Duodenal mucosa (tissue), 2 donors: ENCODE data around the gene KCNMB2.

Source experiments
- H3K27ac ChIP-seq: one replicate; pipeline ENCODE4 v1.7.0; 2013; ENCODE audit warnings: low read depth, low read length
- H3K27me3 ChIP-seq, 2 donors: one replicate each; pipeline ENCODE4 v1.7.0; 2013; ENCODE audit warnings: low read length in 2 of 2, control low read depth in 1 of 2; ENCODE audit not compliant: insufficient read depth in 2 of 2, control insufficient read depth in 1 of 2
- H3K36me3 ChIP-seq, 2 donors: one replicate each; pipeline ENCODE4 v1.7.0; 2013; ENCODE audit warnings: low read length in 2 of 2, control low read depth in 1 of 2; ENCODE audit not compliant: insufficient read depth in 2 of 2, control insufficient read depth in 1 of 2
- H3K4me1 ChIP-seq, 2 donors: one replicate each; pipeline ENCODE4 v1.7.0; 2013; ENCODE audit warnings: low read length in 2 of 2, control low read depth in 1 of 2; ENCODE audit not compliant: insufficient read depth in 2 of 2, control insufficient read depth in 1 of 2
- H3K4me3 ChIP-seq, 2 donors: one replicate each; pipeline ENCODE4 v1.7.0; 2013; ENCODE audit warnings: low read length in 2 of 2, low read depth in 1 of 2
- H3K9ac ChIP-seq, 2 donors: one replicate each; pipeline ENCODE4 v1.7.0; 2013; ENCODE audit warnings: low read length in 2 of 2, low read depth in 1 of 2
- H3K9me3 ChIP-seq, 2 donors: one replicate each; pipeline ENCODE4 v1.7.0; 2013; ENCODE audit warnings: low read length in 2 of 2, control low read depth in 1 of 2; ENCODE audit not compliant: control insufficient read depth in 1 of 2

KCNMB2 gene

DNA sequence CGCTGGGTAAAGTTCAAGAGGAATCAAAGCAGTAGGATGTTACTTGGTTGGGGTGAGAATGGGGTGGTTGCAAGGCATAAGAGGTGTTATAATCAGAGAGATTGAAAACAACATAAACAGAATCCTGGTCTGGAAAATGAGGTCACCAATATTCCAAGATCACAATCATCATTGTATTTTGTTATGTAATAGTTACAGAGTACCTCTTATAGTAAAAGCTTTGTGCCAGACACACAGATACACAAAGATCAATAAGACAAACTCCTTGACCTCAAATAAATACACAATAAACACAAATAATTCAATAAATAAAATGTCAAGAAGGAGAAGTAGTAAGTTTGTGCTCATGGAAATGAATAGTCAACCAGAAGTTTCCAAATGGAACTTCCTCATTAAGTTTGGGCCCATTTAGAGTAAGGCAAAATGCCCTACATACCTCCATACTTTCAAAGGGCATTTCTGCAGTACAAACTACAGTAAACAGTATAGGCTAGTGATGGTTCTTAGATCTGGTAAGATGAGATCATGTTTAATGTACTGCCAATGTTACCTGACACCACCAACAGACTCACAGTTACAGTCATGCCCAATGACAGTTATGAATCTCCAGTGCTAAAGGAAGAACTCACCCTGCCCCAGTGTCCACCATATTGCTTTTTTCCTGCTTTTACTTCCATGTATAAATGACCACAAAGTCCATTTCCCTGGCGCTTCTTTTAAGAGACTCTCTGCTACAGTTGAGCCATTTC lies 93.4 kb downstream of the KCNMB2 start:
- no peaks in the 10 kb centered on the region for H3K4me1 ChIP-seq
- no peaks in the 10 kb centered on the region for H3K36me3 ChIP-seq
- H3K27ac ChIP-seq: no peak overlapping the region
- H3K9me3 ChIP-seq: peaks cover 0 to 2% of the 10 kb centered on the region in 2 donors
- no peaks in the 10 kb centered on the region for H3K27me3 ChIP-seq
- H3K4me3 ChIP-seq: no peak overlapping the region
- H3K9ac ChIP-seq: no peak overlapping the region

DNA sequence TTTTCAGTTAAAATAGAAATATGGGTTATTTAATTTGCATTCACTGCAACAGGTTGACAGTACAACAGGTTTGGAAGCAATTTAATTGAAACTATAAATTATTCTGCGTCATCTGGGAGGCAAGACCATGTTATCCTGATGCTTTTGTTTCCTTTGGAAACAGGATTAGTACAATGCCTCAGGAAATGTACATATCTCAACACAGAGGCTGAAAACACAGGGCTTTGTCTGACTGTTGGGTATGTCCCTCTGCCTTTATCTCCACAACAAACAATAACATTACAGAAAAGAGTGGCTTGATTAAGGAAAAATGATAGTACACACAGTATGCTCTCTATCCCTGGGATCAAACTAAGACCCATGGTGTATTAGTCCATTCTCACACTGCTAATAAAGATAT lies 95.7 kb downstream of the KCNMB2 start:
- no peaks in the 10 kb centered on the region for H3K36me3 ChIP-seq
- H3K9me3 ChIP-seq: peaks cover 0 to 2% of the 10 kb centered on the region in 2 donors
- no peaks in the 10 kb centered on the region for H3K27me3 ChIP-seq
- H3K27ac ChIP-seq: no peak overlapping the region
- H3K9ac ChIP-seq: no peak overlapping the region
- H3K4me3 ChIP-seq: no peak overlapping the region
- no peaks in the 10 kb centered on the region for H3K4me1 ChIP-seq

DNA sequence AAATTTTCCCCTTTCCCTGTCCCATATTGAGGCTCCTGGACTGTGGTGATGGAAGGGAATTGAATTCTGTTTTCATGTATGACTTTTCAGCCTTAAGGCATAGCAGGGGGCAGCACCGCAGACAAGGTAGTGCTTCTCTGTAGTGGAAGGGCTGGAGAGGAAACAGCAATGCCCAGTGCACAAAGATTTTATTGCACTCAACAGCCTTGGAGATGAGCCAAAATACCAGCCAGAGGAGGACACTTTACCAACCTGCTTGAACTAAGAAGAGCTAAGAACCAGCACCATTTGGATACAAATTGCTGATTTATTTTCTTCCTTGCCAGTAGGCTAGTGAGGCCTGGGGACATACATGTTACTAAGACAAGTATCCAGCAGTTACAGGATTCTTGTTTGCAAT lies 98.7 kb downstream of the KCNMB2 start:
- H3K4me3 ChIP-seq: no peak overlapping the region
- H3K4me1 ChIP-seq: no peaks in the 10 kb centered on the region
- no peaks in the 10 kb centered on the region for H3K36me3 ChIP-seq
- no peak overlapping the region for H3K27ac ChIP-seq
- H3K9ac ChIP-seq: no peak overlapping the region
- H3K27me3 ChIP-seq: no peaks in the 10 kb centered on the region
- H3K9me3 ChIP-seq: peaks cover 0 to 2% of the 10 kb centered on the region in 2 donors

DNA sequence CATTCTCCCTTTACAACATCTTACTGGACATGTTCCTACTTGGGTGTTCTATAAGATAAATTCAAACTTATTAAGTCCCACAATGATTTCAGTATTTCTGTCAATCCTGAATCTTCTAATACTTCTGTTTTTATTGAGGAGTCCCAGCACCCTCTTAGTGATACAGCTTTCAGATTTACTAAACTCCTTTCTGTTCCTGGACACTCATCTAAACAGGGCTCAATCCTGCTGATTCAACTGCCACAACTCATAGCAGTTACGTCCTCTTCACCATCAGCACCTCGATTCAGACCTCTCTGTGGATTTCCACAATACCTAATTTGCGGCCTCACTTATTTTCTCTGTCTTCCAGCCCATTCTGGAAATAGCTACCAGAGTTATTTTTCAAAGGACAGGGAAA lies 101.6 kb downstream of the KCNMB2 start:
- no peaks in the 10 kb centered on the region for H3K36me3 ChIP-seq
- H3K4me3 ChIP-seq: no peak overlapping the region
- H3K9me3 ChIP-seq: peaks cover 0 to 2% of the 10 kb centered on the region in 2 donors
- H3K27me3 ChIP-seq: no peaks in the 10 kb centered on the region
- no peak overlapping the region for H3K9ac ChIP-seq
- H3K4me1 ChIP-seq: no peaks in the 10 kb centered on the region
- H3K27ac ChIP-seq: no peak overlapping the region

DNA sequence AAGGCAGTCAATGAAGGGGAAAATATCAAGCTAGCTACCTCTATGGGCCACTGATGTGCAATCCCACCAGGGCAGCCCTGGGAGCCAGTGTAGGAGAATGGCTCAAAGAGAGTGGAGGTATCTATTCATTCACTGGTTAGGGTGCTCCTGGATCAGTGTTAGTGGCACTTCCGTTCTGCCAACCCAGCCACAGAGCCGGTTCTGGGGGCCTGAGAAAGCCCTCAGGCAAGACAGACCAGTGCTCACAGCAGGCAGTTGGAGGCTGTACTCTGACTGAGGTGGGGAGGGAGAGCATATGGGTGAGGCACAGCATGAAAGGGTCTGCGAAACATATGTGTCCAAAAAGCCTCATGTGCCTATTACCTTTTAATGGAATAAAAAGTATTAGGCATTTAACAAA lies 109.3 kb downstream of the KCNMB2 start:
- Histone ChIP-seq H3K36me3 (no peaks in the 10 kb centered on the region), H3K9ac (no peak overlapping the region), H3K27ac (no peak overlapping the region), H3K9me3 (no peaks in the 10 kb centered on the region), H3K27me3 (no peaks in the 10 kb centered on the region), H3K4me3 (no peak overlapping the region), H3K4me1 (no peaks in the 10 kb centered on the region)

DNA sequence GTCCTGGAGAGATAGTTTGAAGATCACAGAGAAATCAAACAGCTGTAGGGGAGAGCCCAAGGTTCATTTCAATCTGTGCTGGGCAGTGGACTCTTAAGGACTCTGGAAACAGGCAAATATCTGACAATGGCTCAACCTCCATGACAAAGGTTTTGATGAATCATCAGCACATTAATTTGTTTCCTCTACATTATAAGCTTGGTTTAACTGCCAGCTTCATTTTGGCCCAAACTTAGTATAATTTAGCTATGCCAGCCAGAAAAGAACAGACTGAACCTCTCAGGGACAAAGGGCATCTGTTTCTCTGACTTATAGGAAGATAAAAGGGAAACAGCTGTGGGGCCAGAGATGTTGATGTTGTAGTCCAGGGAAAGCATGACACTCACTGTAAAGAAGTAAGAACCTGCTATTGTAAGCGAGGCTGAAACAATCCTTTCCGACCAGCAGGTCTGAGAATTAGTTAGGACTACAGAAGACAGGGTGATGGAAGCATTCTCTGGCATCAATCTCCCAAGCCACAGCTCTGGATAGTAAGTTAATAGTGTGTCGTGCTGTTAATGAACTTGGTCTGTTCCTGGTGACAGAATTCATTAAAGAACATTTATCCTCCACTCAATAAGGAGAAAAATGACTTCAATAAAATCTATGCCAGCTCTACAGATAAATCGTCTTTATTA lies 110.1 kb downstream of the KCNMB2 start:
- Histone ChIP-seq H3K4me1 (no peaks in the 10 kb centered on the region), H3K27ac (no peak overlapping the region), H3K9ac (no peak overlapping the region)

DNA sequence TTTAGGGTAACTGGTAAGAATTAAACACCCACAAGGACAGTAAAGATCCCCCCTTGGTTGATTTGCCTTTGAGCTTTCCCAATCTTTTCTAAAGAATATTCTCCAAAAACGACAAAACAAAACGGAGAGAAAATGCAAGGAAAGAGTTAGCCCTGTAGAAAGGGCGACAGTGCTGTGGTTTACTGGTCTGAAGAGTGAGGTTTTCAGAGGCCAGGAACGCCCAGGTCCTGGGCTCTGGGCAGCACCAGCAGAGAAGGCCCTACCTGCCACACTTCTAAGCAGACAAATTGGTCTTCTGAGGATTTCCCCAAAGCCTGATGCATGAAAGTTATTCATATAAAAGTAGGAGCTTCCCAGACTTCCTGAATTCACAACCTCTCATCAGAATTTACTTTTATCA lies 119.3 kb downstream of the KCNMB2 start:
- no peak overlapping the region for H3K27ac ChIP-seq
- no peaks in the 10 kb centered on the region for H3K36me3 ChIP-seq
- no peaks in the 10 kb centered on the region for H3K27me3 ChIP-seq
- no peaks in the 10 kb centered on the region for H3K4me1 ChIP-seq
- no peaks in the 10 kb centered on the region for H3K9me3 ChIP-seq
- no peak overlapping the region for H3K9ac ChIP-seq
- no peak overlapping the region for H3K4me3 ChIP-seq

More for the DNA sequence above, 110.1 kb downstream of the KCNMB2 start:
- H3K9me3 ChIP-seq: no peaks in the 10 kb centered on the region
- no peaks in the 10 kb centered on the region for H3K27me3 ChIP-seq
- no peaks in the 10 kb centered on the region for H3K36me3 ChIP-seq
- H3K4me3 ChIP-seq: no peak overlapping the region

DNA sequence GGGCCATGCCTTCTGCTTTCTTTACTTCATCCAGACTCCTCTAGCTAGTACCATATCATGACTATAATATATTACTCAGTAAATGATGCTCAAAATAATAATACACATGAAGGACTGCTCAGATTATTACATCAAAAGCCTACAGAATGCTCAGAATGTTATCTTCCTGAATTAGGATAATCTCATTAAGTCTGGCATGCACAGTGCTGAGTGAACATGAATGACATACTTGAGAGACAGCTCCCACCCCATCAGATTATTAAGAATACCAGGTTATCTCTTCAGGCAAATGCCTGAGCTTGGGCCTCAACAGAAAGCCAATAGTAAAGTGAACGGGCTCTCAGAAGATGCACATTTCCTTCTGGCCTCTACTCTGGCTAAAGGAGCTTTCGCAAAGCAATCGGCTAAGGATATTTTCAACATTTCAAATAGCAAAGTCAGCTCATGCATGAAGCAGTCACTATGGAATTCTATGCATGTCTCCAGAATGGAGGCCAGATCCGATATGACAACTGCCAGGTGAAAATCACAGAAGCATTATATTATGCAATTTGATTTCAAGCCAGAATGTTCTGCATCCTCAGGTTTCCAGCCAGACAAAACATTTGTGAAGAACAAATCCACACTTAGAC lies 122.6 kb downstream of the KCNMB2 start:
- H3K4me3 ChIP-seq: no peak overlapping the region
- no peak overlapping the region for H3K27ac ChIP-seq
- H3K9ac ChIP-seq: no peak overlapping the region
- H3K27me3 ChIP-seq: no peaks in the 10 kb centered on the region
- H3K36me3 ChIP-seq: no peaks in the 10 kb centered on the region
- no peaks in the 10 kb centered on the region for H3K9me3 ChIP-seq
- no peaks in the 10 kb centered on the region for H3K4me1 ChIP-seq

DNA sequence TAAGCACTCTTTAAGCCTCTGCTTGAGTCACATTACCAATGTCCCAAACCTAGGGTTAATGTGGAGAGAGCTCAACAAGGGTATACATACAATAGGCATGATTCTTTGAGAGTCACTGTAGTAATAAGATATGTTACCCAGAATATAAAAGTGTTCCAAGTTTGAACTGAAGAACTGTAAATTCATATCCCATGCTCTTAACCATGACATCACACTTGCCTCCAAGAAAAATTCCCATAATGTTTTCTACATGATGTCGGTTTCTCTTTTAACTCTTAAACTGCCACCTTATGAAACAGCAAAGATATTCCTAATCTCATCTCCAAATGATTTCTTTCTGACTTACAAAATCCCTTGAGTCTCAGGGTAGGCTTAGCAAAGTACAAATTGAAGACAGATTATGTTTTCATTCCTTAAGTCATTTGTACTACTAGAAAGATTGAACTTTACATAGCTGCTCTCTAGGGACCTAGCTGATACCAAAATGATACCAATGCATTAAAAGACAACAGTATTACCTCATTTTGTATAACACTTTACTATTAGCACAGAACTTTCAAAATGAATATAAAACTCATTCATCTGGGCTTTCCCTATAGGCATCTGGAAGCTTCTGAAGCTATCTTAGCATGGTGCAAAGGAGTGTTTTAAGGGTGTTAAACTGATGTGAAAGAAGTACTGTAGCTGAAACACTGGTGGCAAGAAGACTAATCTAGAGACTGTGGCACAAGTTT lies 127.1 kb downstream of the KCNMB2 start:
- H3K27ac ChIP-seq: no peak overlapping the region

DNA sequence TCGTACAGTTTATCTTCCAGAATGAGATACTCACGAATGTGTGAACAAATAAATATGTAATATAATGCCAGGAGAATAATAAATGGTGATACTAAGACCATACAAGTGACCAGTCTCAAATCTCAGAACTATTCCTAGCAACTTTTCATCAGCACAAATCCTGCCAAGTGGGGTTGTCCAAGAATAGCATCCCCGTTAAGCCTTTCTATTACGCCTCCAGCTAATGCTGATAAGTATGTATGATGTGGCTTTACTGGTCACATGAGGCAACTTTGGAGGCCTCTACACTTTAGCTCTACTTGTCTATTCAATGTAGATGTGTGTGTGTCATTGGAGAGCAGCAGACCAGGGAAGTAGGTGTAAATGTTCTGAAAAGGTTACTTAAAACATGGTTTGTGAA lies 129.5 kb downstream of the KCNMB2 start:
- H3K9me3 ChIP-seq: no peaks in the 10 kb centered on the region
- no peak overlapping the region for H3K27ac ChIP-seq
- H3K27me3 ChIP-seq: no peaks in the 10 kb centered on the region
- no peak overlapping the region for H3K9ac ChIP-seq
- H3K4me3 ChIP-seq: no peak overlapping the region
- H3K4me1 ChIP-seq: no peaks in the 10 kb centered on the region
- no peaks in the 10 kb centered on the region for H3K36me3 ChIP-seq

More for the DNA sequence above, 127.1 kb downstream of the KCNMB2 start:
- Histone ChIP-seq H3K9ac (no peak overlapping the region), H3K4me3 (no peak overlapping the region), H3K9me3 (no peaks in the 10 kb centered on the region), H3K36me3 (no peaks in the 10 kb centered on the region), H3K4me1 (no peaks in the 10 kb centered on the region), H3K27me3 (no peaks in the 10 kb centered on the region)
